Fibroblast of villous mesenchyme (primary cell): ENCODE measurements around the gene CIT. TPM values are rescaled to one million over a fixed set of nuclear protein-coding genes. Genes with fewer than 3 reads are reported as not detected.

Source experiments
- DNase-seq: peaks from one replicate; pipeline ENCODE4 v3.0.0-alpha.2; 2010; ENCODE audit warnings: low read depth
- H3K4me3 ChIP-seq: 2 replicates; pipeline ENCODE4 v1.5.1; 2011; ENCODE audit warnings: low read depth, mild to moderate bottlenecking, low read length
- total RNA-seq: library from RNA; depleted of rRNA; stranded (reverse); fragments of >200 nt; gene quantifications from 2 replicates; pipeline ENCODE4 v1.2.3, GENCODE V29; 2012
- TF ChIP-seq, protein P1 (sequence below): IDR thresholded peaks from 2 replicates; pipeline ENCODE4 v1.5.1; 2012; ENCODE audit warnings: low read depth, mild to moderate bottlenecking, low read length; ENCODE audit not compliant: insufficient read depth

Gene CIT
- total RNA-seq, 1 donor = 20.7 TPM

DNA sequence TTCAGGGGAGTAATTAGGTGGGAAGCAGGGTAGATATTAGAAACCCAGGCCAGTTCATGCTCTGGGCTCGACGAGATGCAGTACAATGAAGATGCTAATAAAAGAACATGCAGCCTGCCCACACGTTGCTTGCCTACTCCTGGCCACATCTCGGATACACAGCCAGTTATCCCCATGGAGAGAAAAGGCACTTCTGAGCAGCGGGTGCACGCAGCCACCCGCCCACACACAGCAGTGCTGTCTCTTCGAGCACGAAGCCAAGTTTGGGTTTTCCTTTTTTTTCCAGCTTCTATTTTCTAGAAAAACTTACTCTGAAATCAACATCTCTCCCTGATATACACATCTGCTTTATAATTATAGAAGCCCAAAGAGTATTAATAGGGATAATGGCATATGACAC lies 85.7 kb downstream of the CIT start:
- TF ChIP-seq, protein P1, sequence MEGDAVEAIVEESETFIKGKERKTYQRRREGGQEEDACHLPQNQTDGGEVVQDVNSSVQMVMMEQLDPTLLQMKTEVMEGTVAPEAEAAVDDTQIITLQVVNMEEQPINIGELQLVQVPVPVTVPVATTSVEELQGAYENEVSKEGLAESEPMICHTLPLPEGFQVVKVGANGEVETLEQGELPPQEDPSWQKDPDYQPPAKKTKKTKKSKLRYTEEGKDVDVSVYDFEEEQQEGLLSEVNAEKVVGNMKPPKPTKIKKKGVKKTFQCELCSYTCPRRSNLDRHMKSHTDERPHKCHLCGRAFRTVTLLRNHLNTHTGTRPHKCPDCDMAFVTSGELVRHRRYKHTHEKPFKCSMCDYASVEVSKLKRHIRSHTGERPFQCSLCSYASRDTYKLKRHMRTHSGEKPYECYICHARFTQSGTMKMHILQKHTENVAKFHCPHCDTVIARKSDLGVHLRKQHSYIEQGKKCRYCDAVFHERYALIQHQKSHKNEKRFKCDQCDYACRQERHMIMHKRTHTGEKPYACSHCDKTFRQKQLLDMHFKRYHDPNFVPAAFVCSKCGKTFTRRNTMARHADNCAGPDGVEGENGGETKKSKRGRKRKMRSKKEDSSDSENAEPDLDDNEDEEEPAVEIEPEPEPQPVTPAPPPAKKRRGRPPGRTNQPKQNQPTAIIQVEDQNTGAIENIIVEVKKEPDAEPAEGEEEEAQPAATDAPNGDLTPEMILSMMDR = no peak
- no peak overlapping the region for H3K4me3 ChIP-seq
- DNase-seq = no peak

DNA sequence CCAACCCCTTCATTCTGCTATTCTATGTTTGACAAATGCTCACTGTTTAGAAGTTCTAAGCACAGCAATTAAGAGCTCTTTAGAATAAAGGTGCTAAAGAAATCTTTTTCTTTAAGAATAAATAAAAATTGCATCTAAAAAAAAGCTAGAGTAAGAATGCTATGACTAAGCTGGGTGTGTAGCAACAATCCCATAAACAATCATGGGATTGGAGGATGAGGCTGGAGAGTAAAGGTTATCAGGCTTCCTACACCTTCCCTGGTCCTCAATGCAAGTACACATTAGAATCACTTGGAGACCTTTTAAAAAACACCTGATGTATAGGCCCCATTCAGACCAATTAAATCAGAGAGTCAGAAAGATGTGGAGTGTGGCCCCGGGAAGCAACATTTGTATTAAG lies 88.3 kb downstream of the CIT start:
- no peak overlapping the region for H3K4me3 ChIP-seq
- DNase-seq = peak; percentile 38
- TF ChIP-seq, protein P1 = no peak

DNA sequence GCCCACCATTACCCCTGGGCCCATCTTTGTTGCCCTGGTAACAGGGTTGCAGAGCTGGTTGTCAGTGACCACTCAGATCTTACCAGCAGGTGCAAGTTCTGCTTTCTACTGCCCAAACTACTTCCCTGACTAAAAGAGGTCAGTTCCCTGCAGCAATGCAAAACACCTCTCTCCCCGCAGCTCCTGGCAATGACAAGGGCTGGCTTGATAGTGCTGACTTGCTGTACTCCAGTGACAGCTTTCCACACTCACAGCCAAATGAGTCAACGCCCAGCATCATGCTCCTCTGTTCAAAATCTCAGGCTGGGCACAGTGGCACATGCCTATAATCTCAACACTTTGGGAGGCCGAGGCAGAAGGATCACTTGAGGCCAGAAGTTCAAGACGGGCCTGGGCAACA lies 90.6 kb downstream of the CIT start:
- TF ChIP-seq, protein P1 = no peak

DNA sequence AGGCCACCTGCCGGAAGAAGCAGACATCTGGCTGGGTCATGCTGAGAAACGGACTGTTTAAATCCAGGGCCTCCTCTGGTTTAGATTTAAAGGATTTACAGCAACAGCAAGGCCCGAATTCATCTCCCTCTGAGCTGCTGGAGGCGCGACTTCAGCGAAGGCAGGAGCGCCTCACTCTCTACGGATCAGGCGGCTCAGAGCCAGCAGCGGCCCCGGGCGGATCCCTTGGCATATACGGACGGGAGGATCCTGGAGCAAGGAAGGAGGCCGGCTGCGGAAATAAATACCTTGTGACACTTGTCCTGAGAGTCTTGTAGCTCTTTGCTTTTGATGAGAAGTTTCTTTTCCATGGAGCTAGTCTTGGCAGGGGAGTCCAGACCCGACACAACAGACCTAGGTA lies 92.4 kb downstream of the CIT start:
- no peak overlapping the region for H3K4me3 ChIP-seq
- TF ChIP-seq, protein P1 = no peak
- no peak for DNase-seq

More for the DNA sequence above, 90.6 kb downstream of the CIT start:
- no peak overlapping the region for H3K4me3 ChIP-seq
- no peak for DNase-seq

DNA sequence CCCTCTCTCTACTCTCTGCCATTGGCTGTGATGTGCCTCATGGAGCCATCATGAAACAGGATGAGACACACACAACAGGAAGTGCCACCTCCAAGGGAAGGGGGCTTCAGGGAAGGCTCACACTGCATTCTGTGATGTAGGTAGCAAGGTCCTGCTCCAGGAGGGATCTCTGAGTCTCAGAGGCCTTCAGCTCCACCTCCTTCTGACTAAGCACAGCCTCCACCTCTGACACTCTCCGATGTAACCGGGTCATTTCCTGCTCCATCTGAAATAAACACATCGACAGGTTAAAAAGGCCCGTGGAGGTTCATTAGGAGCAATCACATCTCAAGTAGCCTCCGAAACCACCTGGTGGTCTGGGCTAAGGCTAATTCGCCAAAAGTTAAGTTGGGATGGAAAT lies 93.3 kb downstream of the CIT start:
- DNase-seq = no peak
- TF ChIP-seq, protein P1 = no peak
- no peak overlapping the region for H3K4me3 ChIP-seq

DNA sequence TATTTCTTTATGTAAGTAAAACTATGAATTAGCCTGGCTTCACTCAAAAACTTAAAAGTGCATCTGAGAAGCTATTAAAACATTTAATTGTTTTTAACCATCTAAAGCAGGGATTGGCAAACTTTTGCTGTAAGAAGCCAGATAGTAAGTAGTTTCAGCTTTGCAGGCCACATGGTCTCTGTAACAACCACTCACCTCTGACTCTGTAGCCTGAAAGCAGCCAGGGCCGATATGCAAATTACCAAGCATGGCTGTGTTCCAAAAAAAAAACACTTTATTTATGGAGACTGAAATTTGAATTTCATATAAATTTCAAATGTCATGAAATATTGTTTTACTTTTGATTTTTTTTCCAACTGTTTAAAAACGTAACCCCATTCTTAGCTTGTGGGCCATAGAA lies 95.3 kb downstream of the CIT start:
- no peak for DNase-seq
- TF ChIP-seq, protein P1 = no peak
- no peak overlapping the region for H3K4me3 ChIP-seq

DNA sequence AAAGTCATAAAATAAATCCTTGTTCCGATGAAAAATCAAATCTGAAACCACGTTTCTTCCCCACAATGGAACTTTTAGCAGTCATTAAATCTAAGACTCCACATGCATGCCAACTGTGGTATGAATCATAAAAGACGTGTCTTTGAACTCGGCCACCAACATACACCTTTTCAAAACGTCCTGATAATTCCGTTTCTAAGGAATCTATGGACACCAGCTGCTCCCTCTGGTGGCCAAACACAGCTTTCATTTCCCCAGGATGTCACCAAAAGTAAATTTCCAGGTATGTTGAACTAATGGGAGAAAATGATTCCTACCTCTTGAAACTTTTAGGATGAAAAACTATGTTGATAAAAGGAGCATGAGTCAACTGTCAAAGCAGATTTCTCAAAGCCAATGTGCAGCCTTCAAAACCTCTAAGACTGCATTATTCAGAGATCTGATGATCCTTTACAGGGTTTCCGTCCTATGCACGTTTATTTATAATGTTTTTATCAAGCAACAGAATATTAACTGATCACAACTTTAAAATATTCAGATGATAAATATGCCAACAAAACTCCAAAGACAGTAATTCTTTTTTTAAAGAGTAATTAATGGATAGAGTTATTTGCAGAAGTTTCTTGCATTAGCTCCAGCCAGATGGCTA lies 96.2 kb downstream of the CIT start:
- DNase-seq = peak; percentile 67
- TF ChIP-seq, protein P1 = peak; percentile 87
- peak overlapping the region; percentile 44 for H3K4me3 ChIP-seq
